ENCODE data around the gene SKIC8. TPM values are rescaled to one million over a fixed set of nuclear protein-coding genes. Genes with fewer than 3 reads are reported as not detected.

Gene SKIC8
- total RNA-seq (ENCODE audit: insufficient read depth, low replicate concordance): 66.9 TPM

- DNase-seq (ENCODE audit: low spot score): peak; percentile 97
These were observed at the start of gene SKIC8 for GRCh38 chr15:78299101-78299930. Gene SKIC8 (minus strand): TSS chr15:78299609. CDS start chr15:78295686, 3,923 bp downstream.

GRCh38 chr15:78347586-78348543 is 48.5 kb upstream of the SKIC8 start:
- DNase-seq (ENCODE audit: low spot score): peak; percentile 47

GRCh38 chr15:78345396-78346125 is 46.2 kb upstream of the SKIC8 start:
- DNase-seq (ENCODE audit: low spot score): no peak

GRCh38 chr15:78343276-78344060 is 44.1 kb upstream of the SKIC8 start:
- no peak for DNase-seq (ENCODE audit: low spot score)

- peak; percentile 39 for DNase-seq (ENCODE audit: low spot score)
These were observed 42.6 kb upstream of the SKIC8 start for GRCh38 chr15:78342021-78342420.

GRCh38 chr15:78341057-78341987 is 41.9 kb upstream of the SKIC8 start:
- DNase-seq (ENCODE audit: low spot score): no peak

- DNase-seq (ENCODE audit: low spot score): no peak
These were observed 41.0 kb upstream of the SKIC8 start, which contains the start of gene CRABP1 for GRCh38 chr15:78340231-78341056. Gene CRABP1 (plus strand): TSS chr15:78340353. CDS start chr15:78340429, 76 bp downstream.

GRCh38 chr15:78339559-78339958 is 40.1 kb upstream of the SKIC8 start:
- no peak for DNase-seq (ENCODE audit: low spot score)

GRCh38 chr15:78338781-78339180 is 39.4 kb upstream of the SKIC8 start:
- DNase-seq (ENCODE audit: low spot score): no peak

GRCh38 chr15:78335985-78336384 is 36.6 kb upstream of the SKIC8 start:
- no peak for DNase-seq (ENCODE audit: low spot score)

GRCh38 chr15:78334845-78335244 is 35.4 kb upstream of the SKIC8 start:
- no peak for DNase-seq (ENCODE audit: low spot score)

GRCh38 chr15:78329625-78330024 is 30.2 kb upstream of the SKIC8 start:
- DNase-seq (ENCODE audit: low spot score): no peak

- DNase-seq (ENCODE audit: low spot score): no peak
These were observed 28.1 kb upstream of the SKIC8 start for GRCh38 chr15:78327466-78327865.

GRCh38 chr15:78325092-78325843 is 25.9 kb upstream of the SKIC8 start:
- DNase-seq (ENCODE audit: low spot score): peak; percentile 77

GRCh38 chr15:78324144-78324543 is 24.7 kb upstream of the SKIC8 start:
- DNase-seq (ENCODE audit: low spot score): peak; percentile 58

GRCh38 chr15:78323693-78324092 is 24.3 kb upstream of the SKIC8 start:
- no peak for DNase-seq (ENCODE audit: low spot score)

GRCh38 chr15:78322724-78323521 is 23.5 kb upstream of the SKIC8 start:
- no peak for DNase-seq (ENCODE audit: low spot score)
